ENCODE data around the gene FRMD4A.

FRMD4A gene

DNA sequence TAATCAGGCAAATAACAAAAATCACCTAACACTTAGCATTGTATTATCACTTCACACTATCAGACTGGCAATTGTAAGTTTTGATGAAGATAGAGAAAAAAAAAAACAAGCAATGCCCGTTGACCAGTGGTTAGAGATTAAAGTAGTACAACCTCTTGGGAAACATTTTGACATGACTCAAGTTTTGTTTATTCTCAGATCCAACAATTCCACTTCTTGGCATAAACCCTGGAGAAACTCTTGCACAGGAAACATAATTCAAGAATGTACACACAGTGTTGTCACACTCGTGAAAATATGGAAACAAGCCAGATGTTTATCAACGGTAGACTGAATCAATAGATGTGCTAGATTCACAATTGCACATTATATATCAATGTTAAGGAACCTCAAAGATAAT lies 37.2 kb downstream of the FRMD4A start:
- no peak for DNase-seq

DNA sequence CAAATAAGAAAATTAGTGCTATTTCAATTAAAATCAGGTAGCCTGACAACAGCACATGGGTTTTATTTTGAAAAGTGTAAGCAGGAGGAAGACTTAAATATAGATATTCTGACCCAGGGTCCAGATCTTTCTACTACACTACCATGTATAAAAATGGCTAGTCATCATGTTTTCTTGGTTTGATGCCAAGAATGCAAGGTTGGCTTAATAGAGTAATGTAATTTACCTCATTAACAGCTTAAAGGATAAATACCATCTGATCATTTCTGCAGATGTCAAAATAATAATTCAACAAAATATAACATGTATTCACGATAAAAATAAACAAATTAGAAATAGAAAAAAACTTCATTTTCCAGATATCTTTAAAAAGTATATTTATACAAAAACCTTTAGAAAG lies 39.4 kb downstream of the FRMD4A start:
- DNase-seq: no peak

DNA sequence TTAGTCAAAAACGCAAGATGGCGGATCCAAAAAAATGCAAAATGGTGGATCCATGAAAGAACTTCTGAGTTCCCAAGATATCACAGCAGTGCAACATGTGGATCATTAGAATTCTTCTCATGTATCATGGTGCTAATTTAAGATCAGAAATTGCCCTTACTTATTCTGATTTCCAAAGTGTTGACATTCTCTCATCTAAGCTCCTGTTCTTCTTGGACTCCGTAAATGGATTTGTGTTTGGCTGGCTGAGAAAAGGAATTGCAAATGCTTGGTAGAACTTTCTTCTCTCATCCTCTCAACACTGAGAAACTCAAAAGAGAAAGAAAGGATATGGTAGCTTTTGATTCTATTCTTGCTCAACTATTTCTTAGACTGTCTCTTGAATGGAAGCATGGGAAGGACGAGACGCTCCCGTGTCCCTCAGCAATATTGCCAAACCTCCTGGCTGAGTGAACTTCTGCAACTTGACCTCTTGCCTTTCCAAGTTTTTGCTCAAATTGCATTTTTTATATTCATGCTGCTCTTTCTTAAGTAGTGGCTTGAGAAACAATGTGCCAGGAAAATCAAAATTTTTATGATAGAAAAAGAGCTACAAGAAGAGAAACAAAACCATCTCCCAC lies 44.7 kb downstream of the FRMD4A start:
- no peak for DNase-seq

DNA sequence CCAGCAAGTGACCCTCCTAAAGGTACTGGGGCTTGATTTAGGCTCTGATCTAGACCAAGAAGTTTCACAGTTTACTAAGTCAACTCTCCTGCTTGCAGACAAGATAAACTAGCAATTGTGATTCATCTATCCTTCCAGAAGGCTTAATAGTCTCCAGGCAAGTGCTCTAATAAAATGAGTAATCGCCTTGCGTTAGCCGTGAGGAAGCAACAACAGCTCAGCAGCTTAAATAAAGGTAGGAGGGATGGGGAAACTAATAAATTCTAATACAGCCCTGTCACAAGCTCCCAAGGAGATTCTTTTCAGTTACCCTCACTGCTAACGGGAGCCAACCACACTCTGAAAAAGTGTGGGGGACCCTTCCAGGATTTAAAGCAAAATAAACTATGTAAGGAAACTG lies 48.4 kb downstream of the FRMD4A start:
- DNase-seq: no peak

DNA sequence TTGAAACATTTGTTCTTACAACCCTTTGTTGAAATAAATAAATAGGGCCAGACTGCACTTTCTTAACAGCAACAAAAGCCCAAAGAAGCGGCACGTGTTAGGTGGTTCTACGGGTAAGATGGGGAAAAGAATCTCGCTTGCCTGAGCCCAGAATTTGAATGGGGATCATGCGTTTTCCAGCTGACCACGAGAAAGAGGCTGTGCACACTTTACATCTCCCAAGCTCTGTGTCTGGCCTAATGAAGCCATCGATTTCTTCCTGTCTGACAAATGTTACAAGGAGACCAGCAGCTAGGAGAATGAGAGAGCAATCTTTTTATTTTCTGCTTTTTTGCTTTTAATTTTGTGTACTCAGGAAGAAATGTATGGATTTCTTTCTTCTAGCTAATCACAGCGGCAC lies 52.2 kb downstream of the FRMD4A start:
- DNase-seq: no peak

DNA sequence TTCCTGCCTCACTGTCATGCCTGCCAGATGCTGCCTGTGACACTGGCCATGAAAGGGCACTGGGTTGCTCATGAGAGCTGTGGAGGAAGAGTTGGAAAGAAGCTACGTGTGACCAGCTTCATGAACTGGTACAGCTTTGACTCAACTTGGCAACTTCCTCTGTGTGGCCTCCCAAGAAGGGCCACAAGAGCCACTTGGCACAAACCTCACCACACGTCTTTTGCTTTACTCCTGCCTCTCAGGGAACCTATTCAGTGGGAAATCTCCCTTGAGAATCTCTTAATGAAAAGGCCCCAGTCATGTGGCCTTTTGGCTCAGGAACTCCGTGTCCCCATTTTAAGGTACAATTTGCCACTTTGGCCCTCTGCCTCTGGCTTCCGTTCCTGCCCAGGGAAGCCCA lies 54.5 kb downstream of the FRMD4A start:
- DNase-seq: no peak

DNA sequence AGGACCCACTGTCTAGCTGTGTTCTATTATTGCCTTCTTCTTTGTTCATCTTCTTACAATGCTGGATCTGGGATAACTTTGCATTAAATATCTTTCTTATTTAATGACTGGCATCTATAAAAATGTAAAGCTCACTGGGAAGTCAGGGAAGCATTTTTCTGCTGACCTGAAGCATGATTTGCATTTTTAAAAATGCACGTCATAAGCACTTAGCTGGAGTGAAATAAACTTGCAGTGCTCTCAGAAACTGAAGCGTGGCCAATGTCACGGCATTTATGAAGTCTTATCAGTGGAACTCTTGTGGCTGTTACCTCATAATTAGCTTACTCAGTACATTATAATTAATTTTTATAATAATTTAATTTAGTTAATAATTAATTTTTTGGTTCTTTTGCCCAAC lies 59.1 kb downstream of the FRMD4A start:
- DNase-seq: no peak

DNA sequence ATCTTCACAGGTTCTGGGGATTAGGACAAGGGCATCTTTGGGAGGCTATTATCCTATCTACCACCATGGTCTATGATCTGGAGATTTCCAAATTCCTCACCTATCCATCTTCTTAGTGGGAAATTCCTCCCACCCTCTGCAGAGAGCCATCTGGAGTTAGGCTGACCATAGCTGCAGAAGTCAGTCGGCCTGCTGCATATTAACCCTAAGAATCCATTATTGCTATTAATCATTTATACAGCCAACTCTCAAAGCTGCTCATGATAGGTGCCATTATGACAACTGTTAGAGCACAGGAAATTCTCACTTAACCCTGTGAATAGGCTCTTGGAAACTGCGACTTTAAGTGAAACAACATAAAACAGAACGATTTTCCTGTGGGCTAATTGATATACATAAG lies 60.4 kb downstream of the FRMD4A start:
- no peak for DNase-seq

DNA sequence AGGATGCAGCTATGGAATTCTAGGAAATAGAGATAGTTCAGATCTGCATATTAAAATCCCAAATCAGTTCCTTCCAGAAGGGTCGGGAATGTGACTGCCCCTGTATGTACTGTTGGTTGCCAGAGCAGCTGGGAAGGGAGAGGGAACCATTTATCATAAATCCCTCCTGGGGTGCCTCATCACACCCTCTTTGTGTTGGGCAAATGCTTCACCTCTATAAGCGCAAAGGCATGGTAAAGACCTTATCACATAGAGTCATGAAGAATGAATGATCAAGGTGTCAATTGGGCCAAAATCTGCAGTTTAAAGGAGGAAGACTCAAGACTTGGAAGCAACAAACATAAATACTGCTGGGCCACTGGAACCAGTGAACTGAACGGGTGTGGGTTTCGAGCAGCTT lies 65.0 kb downstream of the FRMD4A start:
- DNase-seq: no peak

DNA sequence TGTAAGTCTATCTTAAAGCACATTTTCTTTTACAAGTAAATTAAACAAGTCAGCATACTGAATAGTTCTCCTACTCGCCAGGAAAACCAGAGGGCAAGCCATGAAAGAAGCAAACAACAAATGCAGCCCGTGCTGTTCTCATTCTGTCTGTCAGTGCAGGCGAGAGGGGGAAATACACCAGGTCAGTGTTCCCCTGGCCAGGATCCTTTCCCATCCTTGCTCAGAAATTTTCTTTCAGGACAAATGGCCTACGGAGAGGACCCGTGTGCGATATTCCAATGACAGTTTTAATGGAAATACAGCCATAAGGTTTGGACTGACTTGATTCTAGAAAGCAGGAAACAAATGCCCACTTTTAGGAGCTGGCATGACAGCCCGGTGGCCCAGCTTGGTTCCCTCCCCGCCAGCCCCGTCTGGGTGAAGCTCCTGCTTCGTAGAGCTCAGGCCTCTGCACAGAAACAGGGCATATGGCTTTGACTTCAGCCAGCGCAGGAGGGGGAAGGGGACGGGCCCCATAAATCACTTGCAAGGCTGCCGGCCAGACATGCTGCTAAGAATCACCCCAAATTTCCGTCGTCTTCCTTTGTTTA lies 67.8 kb downstream of the FRMD4A start:
- no peak for DNase-seq

DNA sequence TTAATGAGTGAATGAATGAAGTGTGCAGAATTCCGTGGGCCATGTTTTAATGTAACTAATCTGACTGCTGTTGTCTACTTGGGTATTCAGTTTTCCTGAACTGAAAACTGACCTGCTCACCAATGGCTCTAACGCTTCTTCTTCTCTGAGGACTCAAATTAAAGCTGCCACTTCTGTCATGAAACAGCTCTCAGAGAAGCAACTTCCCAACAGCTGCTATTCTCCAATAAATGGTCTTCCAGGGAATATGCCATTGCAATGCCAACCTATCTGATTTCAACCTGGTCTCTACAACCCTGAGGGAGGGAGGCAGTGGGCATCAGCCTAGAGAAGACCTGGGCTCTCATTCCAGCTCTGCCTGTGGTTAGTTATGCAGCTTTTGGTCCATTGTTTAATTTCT lies 69.4 kb downstream of the FRMD4A start:
- DNase-seq: no peak

DNA sequence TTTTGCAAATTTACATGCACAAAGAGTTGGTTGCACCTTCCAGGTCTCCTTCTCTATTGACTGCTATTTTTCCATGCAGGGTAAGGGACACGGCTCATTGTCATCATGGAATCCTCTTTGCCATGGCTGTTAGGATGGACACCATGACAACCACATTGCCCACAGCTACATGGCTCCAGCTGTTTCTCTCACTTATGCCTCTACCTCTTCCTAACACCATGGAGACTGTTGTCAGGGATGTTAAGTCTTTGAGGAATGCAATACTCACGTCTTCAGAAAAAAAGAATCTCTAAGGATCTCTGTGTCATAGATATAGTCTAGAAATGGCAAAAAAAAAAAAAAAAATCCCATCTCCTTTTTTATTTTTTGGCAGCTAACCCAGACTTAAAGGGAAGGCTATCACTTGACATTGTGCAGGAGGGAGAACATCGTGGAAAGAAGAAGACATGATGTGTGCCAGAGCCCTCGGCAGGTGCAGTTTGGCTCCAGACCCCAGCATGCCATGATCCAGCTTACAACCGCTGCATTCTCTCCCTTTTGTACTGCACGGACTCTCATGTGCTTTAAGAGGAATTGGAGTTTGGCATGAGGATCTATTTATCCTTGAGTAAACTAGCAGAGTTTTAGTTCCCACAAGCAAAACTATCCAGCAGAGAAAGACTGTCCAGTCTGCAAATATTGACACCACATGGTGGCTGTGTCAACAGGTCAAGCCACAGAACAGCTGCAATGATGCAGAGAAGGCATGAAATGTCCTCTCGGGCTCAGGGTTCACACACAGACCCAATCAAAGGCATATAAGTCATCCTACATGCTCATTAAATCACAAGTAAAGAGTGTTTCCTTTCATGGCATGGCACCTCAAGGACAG lies 70.8 kb downstream of the FRMD4A start:
- DNase-seq: no peak

DNA sequence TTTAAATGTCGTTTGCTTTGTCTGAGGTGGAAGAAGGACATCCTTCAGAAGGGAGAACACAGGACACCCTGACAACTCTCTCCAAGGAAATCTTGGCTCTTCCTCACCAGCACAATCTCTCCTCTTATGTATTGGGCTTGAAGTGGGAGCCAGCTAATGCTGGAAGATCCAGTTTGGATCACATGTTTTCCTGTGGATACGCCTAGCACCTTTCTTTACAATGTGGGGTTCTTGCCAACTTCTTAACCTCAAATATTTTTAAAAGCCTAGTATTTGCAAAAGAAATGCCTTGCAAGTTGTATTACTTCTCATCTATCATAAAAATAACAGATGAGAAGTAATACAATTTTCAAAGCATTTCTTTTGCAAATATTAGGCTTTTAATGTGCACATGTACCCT lies 76.4 kb downstream of the FRMD4A start:
- DNase-seq: no peak

DNA sequence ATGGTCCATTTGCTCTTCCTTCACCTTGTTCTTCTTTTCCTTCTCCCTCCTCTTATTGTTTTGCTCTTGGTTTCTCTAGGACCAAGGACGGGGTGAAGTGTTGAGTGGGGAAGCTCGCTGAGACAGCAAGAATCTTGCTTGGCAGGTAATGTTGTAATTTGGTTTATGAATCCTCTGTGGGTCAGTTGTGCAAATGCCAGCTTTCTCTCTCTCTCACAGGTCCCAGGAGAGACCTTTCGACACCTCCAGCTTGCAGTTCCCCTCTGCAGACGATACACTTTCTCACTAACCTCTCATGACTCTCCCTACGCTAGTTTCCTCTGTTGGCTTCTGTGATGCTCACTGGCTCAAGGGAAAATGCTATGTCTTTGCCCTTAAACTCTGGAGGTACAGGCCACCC lies 77.0 kb downstream of the FRMD4A start:
- no peak for DNase-seq

DNA sequence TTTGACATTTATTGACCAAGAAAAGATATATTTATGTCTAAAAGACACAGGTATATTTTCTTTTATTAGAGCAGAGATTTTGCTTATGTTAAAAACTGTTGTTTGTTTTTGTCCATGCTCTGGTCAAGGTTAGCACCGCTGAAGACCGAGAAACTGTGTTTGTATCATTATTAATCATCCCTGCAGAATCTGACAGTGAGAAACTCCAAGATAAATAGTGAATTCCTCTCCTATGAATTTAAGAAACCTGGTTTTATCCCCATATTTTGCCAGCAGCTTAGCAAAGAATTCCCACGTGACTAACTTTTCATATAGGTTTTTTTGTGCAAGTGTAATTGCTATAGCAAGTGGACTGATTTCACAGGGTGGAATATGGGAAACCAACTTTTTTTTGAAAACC lies 77.6 kb downstream of the FRMD4A start:
- DNase-seq: no peak

DNA sequence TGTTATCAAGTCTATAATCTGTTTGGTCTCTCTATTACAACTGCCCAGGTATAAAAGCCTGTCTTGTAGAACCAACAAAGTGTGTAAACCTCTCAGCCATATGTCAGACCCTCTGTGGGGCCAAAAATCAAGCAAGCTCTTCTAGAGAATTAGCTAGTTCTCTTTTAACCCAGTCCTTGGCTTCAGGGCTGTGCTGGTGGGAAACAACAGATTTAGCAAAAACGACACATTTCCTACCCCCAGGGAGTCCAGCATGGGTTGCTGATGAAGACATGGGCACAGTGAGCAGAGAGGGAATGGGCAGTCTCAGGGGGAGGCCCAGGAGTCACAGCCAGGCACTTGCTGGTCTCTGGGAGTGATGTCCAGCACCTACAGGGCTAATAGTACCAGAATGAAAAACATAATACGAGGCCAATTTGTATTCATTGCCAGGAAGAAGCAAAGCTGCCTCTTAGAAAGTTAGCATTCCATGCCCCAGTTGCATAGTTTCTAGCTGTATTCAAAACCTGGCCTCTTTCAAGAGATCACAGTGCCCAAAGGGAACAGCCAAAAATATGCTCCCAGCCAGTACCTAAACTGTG lies 80.1 kb downstream of the FRMD4A start:
- DNase-seq: no peak

DNA sequence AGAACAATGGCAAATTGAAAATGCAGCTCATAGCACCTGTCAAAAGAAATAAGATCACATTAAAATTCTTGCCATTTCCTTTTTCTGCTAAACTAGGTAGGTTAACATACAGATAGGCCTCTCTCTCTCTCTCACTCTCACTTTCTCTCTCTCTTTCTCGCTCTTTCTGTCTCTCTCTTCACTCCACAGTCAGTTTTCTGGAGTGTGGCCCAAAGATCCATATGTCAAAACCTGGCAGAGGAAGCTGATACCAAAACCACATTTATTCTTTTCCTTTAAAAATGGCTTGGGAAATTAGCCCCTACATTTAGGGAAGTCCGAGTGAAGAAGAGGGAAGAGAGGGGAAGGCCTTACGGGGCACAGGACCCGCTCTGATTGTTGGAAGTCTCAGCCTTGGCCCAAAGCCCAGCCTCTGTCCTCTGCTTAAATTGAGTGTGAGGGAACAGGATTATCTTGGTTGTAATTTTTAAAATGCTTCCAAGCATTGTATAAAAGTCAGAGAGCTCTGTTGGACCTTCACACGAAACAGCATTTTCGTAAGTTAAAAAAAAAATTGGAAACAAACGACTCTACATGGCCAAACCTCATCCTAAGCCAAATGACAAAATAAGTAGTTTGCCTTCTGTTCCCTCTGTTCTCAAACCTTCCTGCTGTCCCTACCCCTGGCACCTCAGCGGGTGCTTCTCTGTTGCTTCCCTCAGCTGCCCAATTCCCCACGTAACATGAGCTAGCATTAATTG lies 83.2 kb downstream of the FRMD4A start:
- DNase-seq: no peak

DNA sequence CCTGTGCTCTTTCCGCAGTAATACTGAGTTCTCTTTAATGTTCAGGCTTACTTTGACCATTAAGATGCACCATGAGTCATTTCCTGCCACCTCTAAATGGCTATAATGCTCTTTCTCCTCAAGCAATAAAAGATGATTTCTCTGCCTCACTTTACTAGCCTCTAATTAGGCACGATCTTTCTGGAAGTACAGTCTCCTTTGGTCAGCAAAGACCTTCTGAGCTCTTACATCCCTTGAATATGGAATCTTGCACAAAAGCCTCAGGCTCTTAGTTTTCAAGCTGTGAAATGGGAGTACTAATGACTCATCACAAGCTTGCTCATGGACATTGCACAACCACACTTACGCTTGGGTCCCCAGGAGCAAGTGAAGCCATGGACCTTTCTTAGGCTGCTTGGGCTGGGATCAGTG lies 85.9 kb downstream of the FRMD4A start:
- DNase-seq: no peak

DNA sequence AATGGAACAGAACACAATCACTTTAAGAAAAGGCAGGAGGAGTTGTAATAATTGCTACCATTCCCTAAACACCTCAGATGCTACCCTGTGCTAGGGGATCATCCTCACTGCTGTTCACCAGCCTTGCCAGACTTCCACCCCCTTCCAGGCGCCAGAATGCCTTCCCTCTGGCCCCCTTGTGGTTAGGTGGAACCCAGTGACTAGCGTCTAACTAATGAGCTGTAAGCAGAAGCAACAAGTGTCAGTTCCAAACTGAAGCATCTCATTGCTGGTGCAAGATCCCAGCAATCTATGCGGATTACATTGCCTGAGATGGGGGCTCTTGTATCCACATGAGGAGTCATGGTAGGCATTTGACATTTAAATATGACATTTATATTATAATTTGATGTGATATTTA lies 86.6 kb downstream of the FRMD4A start:
- no peak for DNase-seq

DNA sequence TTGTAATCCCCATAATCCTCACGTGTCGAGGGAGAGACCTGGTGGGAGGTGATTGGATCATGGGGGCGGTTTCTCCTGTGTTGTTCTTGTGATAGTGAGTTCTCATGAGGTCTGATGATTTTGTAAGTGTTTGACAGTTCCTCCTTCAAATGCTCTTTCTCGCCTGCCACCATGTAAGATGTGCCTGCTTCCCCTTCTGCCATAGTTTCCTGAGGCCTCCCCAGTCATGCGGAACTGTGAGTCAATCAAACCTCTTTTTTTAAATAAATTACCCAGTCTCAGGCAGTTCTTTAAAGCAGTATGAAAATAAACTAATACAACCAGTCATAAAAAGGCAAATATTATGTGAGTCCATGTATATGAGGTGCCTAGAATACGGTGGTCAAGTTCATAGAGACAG lies 87.5 kb downstream of the FRMD4A start:
- DNase-seq: no peak

DNA sequence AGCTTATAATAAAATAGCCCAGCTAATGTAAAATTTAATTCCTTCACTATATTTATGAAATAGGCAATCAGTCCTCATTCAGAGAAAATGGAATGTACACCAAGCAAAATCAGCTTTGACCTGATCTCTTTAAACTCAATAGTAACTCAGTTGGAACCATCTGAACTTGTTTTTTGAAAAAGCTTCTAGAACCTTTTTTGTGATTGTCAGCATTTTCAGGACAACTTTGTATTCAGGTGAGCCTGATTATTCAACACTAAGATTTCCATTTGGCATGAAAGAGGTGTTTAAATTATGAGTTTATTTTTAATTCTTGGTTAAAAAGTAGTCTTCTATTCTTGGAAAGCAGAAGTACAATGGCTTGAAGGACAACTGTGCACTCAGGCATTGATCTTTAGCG lies 89.5 kb downstream of the FRMD4A start:
- no peak for DNase-seq

DNA sequence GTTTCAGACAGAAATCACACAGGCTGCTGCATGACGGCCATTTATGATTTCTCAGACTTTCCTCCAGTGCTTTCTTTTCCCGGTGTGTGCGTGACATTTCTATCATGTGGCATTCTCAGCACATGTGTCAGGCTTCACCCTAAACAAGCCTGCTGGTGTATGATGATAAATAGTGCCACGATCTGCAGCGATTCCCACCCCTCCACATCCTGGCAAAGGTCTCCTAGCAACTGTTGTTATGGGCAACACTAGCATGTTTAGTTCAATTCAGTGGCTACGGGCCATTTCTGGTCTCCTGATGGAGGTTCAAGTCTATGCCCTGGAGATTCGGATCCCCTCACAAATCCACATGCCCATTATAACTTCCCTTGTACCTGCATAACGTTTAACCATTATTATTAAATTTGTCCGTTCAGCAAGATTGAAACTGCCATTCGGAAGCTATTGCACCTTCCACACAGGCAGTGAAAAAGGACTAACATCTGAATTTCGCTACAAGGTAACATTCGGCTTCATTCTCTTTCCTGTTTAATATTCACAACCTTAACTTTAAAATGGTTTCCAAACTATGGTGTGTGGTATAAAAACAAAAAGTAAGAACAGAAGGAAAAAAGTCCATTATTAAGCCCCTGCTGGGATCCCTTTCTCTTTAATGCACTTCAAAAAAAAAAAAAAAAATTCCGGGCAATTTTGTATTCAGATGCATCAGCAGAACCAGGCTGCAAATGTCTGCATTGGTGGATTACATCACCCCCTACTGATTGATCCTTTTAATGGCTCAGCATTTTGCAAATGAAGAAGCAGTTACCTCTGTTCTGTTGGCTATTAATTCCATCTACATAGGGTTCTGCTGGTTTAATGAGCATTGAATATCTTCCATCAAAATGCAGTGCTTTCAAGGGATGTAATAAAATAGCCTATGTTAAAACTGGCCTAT lies 90.2 kb downstream of the FRMD4A start:
- no peak for DNase-seq

Data from central memory CD4-positive, alpha-beta T cell (primary cell).